Mesothelial cell of epicardium (in vitro differentiated cells): ENCODE data around the gene LAMTOR2. TPM values are rescaled to one million over a fixed set of nuclear protein-coding genes. Genes with fewer than 3 reads are reported as not detected.
"Not testable (repeated sequence)": the region's sequence is repeated elsewhere in the genome, so short reads cannot be mapped to it uniquely, and the experiment has no call there.

Experiments
- DNase-seq, 2 experiments: peaks; one replicate each; pipeline ENCODE4 v3.0.0; 2021; ENCODE audit warnings: low spot score in 2 of 2; ENCODE audit not compliant: unreplicated experiment in 2 of 2
- H3K27ac Mint-ChIP-seq: 2 replicates; pipeline ENCODE4 v1.8.0; 2021; ENCODE audit warnings: mixed read lengths
- H3K27me3 Mint-ChIP-seq: 2 replicates; pipeline ENCODE4 v1.8.0; 2021; ENCODE audit warnings: low read depth, mixed read lengths
- H3K36me3 Mint-ChIP-seq: 2 replicates; pipeline ENCODE4 v1.8.0; 2021; ENCODE audit warnings: mixed read lengths
- H3K4me1 Mint-ChIP-seq: 2 replicates; pipeline ENCODE4 v1.8.0; 2021; ENCODE audit warnings: mixed read lengths
- H3K4me3 Mint-ChIP-seq: 2 replicates; pipeline ENCODE4 v1.8.0; 2021; ENCODE audit warnings: mild to moderate bottlenecking, moderate library complexity, mixed read lengths
- H3K9me3 Mint-ChIP-seq: 2 replicates; pipeline ENCODE4 v1.8.0; 2021; ENCODE audit warnings: mixed read lengths
- total RNA-seq: library from RNA; stranded (reverse); gene quantifications from 3 replicates; pipeline ENCODE4 v1.2.1, GENCODE V29; 2021
- TF ChIP-seq, protein P1 (sequence below): fragments of 200-600 bp; sonication (generic); IDR thresholded peaks from one replicate; pipeline ENCODE4 v1.5.0; 2021; ENCODE audit warnings: antibody characterized with exemption; ENCODE audit not compliant: unreplicated experiment

Gene LAMTOR2
- total RNA-seq, 1 donor from 2014 or later: 39.5 TPM

GRCh38 chr1:156024801-156025200 lies 29.8 kb upstream of the LAMTOR2 start:
- Mint-ChIP-seq H3K4me3 (no peak overlapping the region), H3K4me1 (peaks cover 13% of the 10 kb centered on the region), H3K27me3 (peaks cover 1% of the 10 kb centered on the region), H3K27ac (no peak overlapping the region), H3K9me3 (no peaks in the 10 kb centered on the region), H3K36me3 (peaks cover 1% of the 10 kb centered on the region)
- DNase-seq: no peak
- TF ChIP-seq, protein P1, sequence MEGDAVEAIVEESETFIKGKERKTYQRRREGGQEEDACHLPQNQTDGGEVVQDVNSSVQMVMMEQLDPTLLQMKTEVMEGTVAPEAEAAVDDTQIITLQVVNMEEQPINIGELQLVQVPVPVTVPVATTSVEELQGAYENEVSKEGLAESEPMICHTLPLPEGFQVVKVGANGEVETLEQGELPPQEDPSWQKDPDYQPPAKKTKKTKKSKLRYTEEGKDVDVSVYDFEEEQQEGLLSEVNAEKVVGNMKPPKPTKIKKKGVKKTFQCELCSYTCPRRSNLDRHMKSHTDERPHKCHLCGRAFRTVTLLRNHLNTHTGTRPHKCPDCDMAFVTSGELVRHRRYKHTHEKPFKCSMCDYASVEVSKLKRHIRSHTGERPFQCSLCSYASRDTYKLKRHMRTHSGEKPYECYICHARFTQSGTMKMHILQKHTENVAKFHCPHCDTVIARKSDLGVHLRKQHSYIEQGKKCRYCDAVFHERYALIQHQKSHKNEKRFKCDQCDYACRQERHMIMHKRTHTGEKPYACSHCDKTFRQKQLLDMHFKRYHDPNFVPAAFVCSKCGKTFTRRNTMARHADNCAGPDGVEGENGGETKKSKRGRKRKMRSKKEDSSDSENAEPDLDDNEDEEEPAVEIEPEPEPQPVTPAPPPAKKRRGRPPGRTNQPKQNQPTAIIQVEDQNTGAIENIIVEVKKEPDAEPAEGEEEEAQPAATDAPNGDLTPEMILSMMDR: no peak

DNA sequence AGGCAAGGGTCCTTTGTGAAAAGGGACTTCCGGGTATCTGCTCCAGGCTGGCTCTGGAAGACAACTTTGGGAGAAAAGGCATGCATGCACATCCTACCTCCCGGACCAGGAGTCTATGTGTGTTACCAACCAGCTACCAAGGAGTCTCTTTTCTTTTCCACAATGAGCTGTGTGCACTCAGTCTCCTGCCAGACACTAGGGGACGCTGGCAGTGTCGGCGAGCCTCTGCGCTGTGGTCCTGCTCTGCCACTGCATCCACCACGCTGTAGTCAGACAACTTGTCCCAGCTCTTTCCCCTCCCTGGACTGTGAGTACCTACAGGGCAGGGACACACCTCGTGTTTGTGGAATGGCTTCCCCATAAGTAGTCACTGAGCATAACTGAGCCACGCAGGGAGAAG lies 28.7 kb upstream of the LAMTOR2 start:
- Mint-ChIP-seq H3K4me1 (peaks cover 6% of the 10 kb centered on the region), H3K9me3 (no peaks in the 10 kb centered on the region), H3K36me3 (no peaks in the 10 kb centered on the region), H3K27me3 (peaks cover 1% of the 10 kb centered on the region), H3K27ac (no peak overlapping the region), H3K4me3 (no peak overlapping the region)
- DNase-seq: no peak
- TF ChIP-seq, protein P1: no peak

DNA sequence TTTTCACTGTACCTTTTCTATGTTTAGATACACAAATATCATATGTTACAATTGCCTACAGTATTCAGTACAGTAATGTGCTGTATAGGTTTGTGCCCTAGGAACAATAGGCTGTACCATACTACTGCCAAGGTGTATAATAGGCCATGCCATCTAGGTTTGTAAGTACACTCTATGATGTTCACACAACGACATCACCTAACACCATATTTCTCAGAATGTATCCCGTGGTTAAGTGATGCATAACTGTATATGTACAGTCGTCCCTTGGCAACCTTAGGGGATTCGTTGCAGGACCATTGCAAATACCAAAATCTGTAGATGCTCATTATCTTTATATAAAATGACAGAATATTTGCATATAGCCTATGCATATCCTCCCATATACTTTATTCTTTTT lies 28.0 kb upstream of the LAMTOR2 start:
- Mint-ChIP-seq H3K4me1 (peaks cover 6% of the 10 kb centered on the region), H3K9me3 (no peaks in the 10 kb centered on the region), H3K27ac (no peak overlapping the region), H3K27me3 (peaks cover 1% of the 10 kb centered on the region), H3K36me3 (no peaks in the 10 kb centered on the region), H3K4me3 (no peak overlapping the region)
- no peak for DNase-seq
- TF ChIP-seq, protein P1: no peak

DNA sequence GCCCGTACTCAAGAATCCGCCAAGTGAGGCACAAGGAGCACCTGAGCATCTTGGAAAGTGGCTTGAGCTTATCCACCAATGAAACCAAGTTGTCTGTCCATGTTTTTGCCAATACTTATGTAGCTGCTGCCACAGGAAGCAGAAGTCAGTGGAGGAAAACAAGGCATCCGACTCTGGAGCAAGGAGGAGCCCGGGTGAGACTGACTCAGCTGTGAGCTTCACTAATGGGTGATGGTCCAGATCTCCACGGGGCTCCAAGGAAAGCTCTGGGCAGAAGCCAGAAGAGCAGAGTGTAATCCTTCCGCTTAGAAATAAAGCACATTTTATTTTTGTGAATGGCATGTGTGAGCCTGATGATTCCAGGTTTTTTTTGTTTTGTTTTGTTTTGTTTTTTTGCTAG lies 21.6 kb upstream of the LAMTOR2 start:
- TF ChIP-seq, protein P1: no peak
- Mint-ChIP-seq H3K9me3 (no peaks in the 10 kb centered on the region), H3K27ac (no peak overlapping the region), H3K4me3 (no peak overlapping the region), H3K27me3 (no peaks in the 10 kb centered on the region), H3K36me3 (peaks cover 8% of the 10 kb centered on the region), H3K4me1 (no peaks in the 10 kb centered on the region)
- no peak for DNase-seq

- H3K27me3 Mint-ChIP-seq, H3K4me3 Mint-ChIP-seq, DNase-seq, H3K4me1 Mint-ChIP-seq, H3K27ac Mint-ChIP-seq, H3K9me3 Mint-ChIP-seq: not testable (repeated sequence)
- peaks cover 11% of the 10 kb centered on the region for H3K36me3 Mint-ChIP-seq
Measured at GRCh38 chr1:156034991-156035390, 19.6 kb upstream of the LAMTOR2 start.

GRCh38 chr1:156042828-156043227 lies 11.8 kb upstream of the LAMTOR2 start:
- no peak overlapping the region for H3K4me3 Mint-ChIP-seq
- H3K9me3 Mint-ChIP-seq: no peaks in the 10 kb centered on the region
- peaks cover 19% of the 10 kb centered on the region for H3K36me3 Mint-ChIP-seq

More at GRCh38 chr1:156042828-156043227, 11.8 kb upstream of the LAMTOR2 start:
- no peak for DNase-seq
- TF ChIP-seq, protein P1: no peak
- Mint-ChIP-seq H3K27ac (no peak overlapping the region), H3K27me3 (no peaks in the 10 kb centered on the region), H3K4me1 (no peaks in the 10 kb centered on the region)
